OCI-LY1 (cell line): ENCODE data around the gene HLCS.

ENCODE experiments used
- CTCF ChIP-seq: fragments of 200-600 bp; sonication (generic), shearing (Covaris generic); IDR thresholded peaks from 2 replicates; pipeline ENCODE4 v1.5.1; 2017; ENCODE audit warnings: mild to moderate bottlenecking, antibody characterized with exemption, low read length, moderate library complexity, mixed read lengths
- EZH2 ChIP-seq: fragments of 200-600 bp; sonication (generic), shearing (Covaris generic); IDR thresholded peaks from 2 replicates; pipeline ENCODE4 v1.8.0; 2017; ENCODE audit warnings: borderline replicate concordance, mixed run types, mild to moderate bottlenecking, antibody characterized with exemption, low read length, moderate library complexity, mixed read lengths

- TF ChIP-seq CTCF (no peak), EZH2 (no peak)
Measured at GRCh38 chr21:36968414-36968813, 1.9 kb upstream of the HLCS start.
